ENCODE results near the gene DHX15. TPM values are rescaled to one million over a fixed set of nuclear protein-coding genes. Genes with fewer than 3 reads are reported as not detected.

Gene DHX15
- total RNA-seq, 2 donors from 2014 or later, result 193 to 195 TPM

DNA sequence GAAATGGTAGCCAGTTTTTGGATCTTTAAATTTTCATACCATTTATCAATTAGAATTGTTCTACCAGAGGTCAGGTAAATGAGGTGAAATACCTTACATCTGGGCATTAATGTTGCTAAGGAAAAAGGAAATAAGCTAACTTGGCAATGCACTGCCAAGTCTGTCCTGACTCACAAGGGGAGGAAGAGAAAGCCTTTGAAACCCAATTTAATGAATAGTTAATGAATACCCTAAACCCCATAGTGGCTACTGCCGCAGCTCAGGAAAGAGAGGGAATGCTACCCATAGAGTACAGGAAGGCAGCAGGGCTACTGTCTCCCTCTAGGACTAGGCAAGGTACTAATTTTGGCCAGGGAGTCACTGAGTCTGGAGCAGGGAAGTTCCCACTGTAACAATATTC lies 16.8 kb upstream of the DHX15 start:
- no peak for TF ChIP-seq CTCF (conservative IDR thresholded peaks at IDR 0.05)
- no peak overlapping the region for H3K4me3 ChIP-seq (ENCODE audit: low read length)
- H3K4me1 Mint-ChIP-seq, result peaks cover 16% of the 10 kb centered on the region
- H3K36me3 Mint-ChIP-seq (ENCODE audit: low read depth), result no peaks in the 10 kb centered on the region
- no peak overlapping the region for H3K9ac ChIP-seq (ENCODE audit: extremely low read depth, low read length, poor library complexity, severe bottlenecking)
- WGBS, 2 experiments (ENCODE audit: insufficient coverage in 1 of 2, insufficient read length in 1 of 2), result 100% methylated on average over 1 of the region's 1 CpG
- no peak overlapping the region for H3K27ac Mint-ChIP-seq
- H3K36me3 ChIP-seq (ENCODE audit: control insufficient read depth, insufficient read depth, low read length), result no peaks in the 10 kb centered on the region
- H3K27me3 ChIP-seq (ENCODE audit: control insufficient read depth, insufficient read depth, low read length, poor library complexity, severe bottlenecking), result no peaks in the 10 kb centered on the region
- no peak for DNase-seq
- no peak overlapping the region for H3K27ac ChIP-seq (ENCODE audit: low read depth, low read length)
- no peaks in the 10 kb centered on the region for H3K9me3 Mint-ChIP-seq
- no peaks in the 10 kb centered on the region for H3K9me3 ChIP-seq (ENCODE audit: control insufficient read depth, low read length)
- no peaks in the 10 kb centered on the region for H3K27me3 Mint-ChIP-seq (ENCODE audit: insufficient read depth)
- H3K4me1 ChIP-seq (ENCODE audit: control insufficient read depth, insufficient read depth, low read length), result no peaks in the 10 kb centered on the region
- H3K4me3 Mint-ChIP-seq, result no peak overlapping the region

DNA sequence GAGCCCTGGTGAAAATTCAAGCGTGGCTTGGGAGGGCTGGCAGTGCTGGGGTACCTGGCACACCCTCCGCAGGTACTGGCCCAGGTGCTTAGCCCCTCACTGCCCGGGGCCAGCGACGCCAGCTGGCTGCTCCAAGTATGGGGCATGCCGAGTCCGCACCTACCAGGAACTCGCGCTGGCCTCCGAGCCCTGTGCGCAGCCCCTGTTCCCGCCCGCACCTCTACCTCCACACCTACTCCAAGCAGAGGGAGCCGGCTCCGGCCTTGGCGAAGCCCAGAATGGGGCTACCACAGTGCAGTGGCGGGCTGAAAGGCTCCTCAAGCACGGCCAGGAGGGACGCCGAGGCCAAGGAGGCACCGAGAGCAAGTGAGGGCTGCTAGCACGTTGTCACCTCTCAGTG lies 14.9 kb upstream of the DHX15 start:
- H3K4me3 Mint-ChIP-seq, result no peak overlapping the region
- no peak overlapping the region for H3K9ac ChIP-seq (ENCODE audit: extremely low read depth, low read length, poor library complexity, severe bottlenecking)
- H3K27ac ChIP-seq (ENCODE audit: low read depth, low read length), result no peak overlapping the region
- no peaks in the 10 kb centered on the region for H3K36me3 Mint-ChIP-seq (ENCODE audit: low read depth)
- WGBS, 2 experiments (ENCODE audit: insufficient coverage in 1 of 2, insufficient read length in 1 of 2), result 90 to 95% methylated on average over 9 to 22 of the region's 22 CpGs
- H3K4me1 ChIP-seq (ENCODE audit: control insufficient read depth, insufficient read depth, low read length), result no peaks in the 10 kb centered on the region
- no peak overlapping the region for H3K27ac Mint-ChIP-seq
- H3K36me3 ChIP-seq (ENCODE audit: control insufficient read depth, insufficient read depth, low read length), result no peaks in the 10 kb centered on the region
- no peak for TF ChIP-seq CTCF (conservative IDR thresholded peaks at IDR 0.05)
- no peaks in the 10 kb centered on the region for H3K27me3 ChIP-seq (ENCODE audit: control insufficient read depth, insufficient read depth, low read length, poor library complexity, severe bottlenecking)
- H3K4me3 ChIP-seq (ENCODE audit: low read length), result no peak overlapping the region
- H3K27me3 Mint-ChIP-seq (ENCODE audit: insufficient read depth), result no peaks in the 10 kb centered on the region
- DNase-seq, result no peak
- H3K9me3 Mint-ChIP-seq, result no peaks in the 10 kb centered on the region
- H3K9me3 ChIP-seq (ENCODE audit: control insufficient read depth, low read length), result no peaks in the 10 kb centered on the region
- peaks cover 15% of the 10 kb centered on the region for H3K4me1 Mint-ChIP-seq

DNA sequence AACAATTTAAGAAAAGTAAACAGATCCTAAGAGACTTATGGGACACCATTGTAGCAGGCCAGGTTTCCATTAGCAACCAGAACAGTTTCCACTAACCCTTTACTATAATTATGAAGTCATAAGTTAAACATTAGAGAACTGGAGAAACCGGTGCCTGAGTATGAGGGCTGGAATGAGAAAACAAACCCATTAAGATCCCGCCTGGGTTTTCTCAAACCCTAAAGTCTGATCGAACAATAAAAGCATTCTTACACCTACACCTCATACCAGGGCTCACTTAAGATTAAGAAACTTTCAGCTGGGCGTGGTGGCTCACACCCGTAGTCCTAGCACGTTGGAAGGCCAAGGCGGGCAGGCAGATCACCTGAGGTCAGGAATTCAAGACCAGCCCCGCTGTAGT lies 13.7 kb upstream of the DHX15 start:
- Histone ChIP-seq H3K27ac (ENCODE audit: low read depth, low read length) (no peak overlapping the region), H3K4me3 (ENCODE audit: low read length) (no peak overlapping the region), H3K9me3 (ENCODE audit: control insufficient read depth, low read length) (no peaks in the 10 kb centered on the region), H3K27me3 (ENCODE audit: control insufficient read depth, insufficient read depth, low read length, poor library complexity, severe bottlenecking) (no peaks in the 10 kb centered on the region), H3K36me3 (ENCODE audit: control insufficient read depth, insufficient read depth, low read length) (no peaks in the 10 kb centered on the region), H3K9ac (ENCODE audit: extremely low read depth, low read length, poor library complexity, severe bottlenecking) (no peak overlapping the region), H3K4me1 (ENCODE audit: control insufficient read depth, insufficient read depth, low read length) (no peaks in the 10 kb centered on the region)
- H3K27ac Mint-ChIP-seq, result no peak overlapping the region
- H3K4me1 Mint-ChIP-seq, result peaks cover 15% of the 10 kb centered on the region
- DNase-seq, result no peak
- no peak for TF ChIP-seq CTCF (conservative IDR thresholded peaks at IDR 0.05)
- no peak overlapping the region for H3K4me3 Mint-ChIP-seq
- no peaks in the 10 kb centered on the region for H3K36me3 Mint-ChIP-seq (ENCODE audit: low read depth)
- 74 to 87% methylated on average over 4 to 8 of the region's 8 CpGs for WGBS, 2 experiments (ENCODE audit: insufficient coverage in 1 of 2, insufficient read length in 1 of 2)
- no peaks in the 10 kb centered on the region for H3K9me3 Mint-ChIP-seq
- H3K27me3 Mint-ChIP-seq (ENCODE audit: insufficient read depth), result no peaks in the 10 kb centered on the region
